ENCODE results near the gene MAGEC1. TPM values are rescaled to one million over a fixed set of nuclear protein-coding genes. Genes with fewer than 3 reads are reported as not detected.

The MAGEC1 gene
- total RNA-seq, 1 experiment from 2014 or later, result not detected

GRCh38 chrX:141952603-141953002 is 48.9 kb downstream of the MAGEC1 start:
- CTCF ChIA-PET, result no interaction called here
- no peak for DNase-seq
- H3K9me3 Mint-ChIP-seq (ENCODE audit: low read depth, unreplicated experiment), result peaks cover 4% of the 10 kb centered on the region

DNA sequence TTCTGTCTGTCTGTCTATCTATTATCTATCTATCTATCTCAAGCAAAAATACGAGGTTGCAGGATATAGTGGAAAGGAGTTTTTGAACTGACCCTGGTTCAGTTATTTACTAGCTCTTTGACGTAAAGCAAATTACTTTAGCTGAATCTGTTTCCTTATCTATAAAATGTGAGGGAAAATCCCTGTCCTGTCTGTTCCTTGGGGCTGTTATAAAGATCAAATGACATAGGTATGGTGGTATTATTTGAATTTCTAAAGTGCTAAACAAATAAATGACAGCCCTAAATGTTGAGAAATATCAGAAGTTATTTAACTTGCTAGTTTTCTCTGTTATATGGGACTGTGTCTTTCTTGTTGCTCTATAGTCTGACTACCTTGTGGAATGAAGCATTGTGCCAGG is 55.0 kb downstream of the MAGEC1 start:
- intact Hi-C loops (cut with micrococcal nuclease; ENCODE audit: unreplicated experiment), result no loop called here
- Mint-ChIP-seq H3K27me3 (ENCODE audit: unreplicated experiment) (no peaks in the 10 kb centered on the region), H3K4me3 (ENCODE audit: low read depth, unreplicated experiment) (no peak overlapping the region), H3K36me3 (ENCODE audit: insufficient read depth, unreplicated experiment) (no peaks in the 10 kb centered on the region), H3K9me3 (ENCODE audit: low read depth, unreplicated experiment) (peaks cover 3% of the 10 kb centered on the region), H3K27ac (ENCODE audit: unreplicated experiment) (no peak overlapping the region), H3K4me1 (ENCODE audit: low read depth, unreplicated experiment) (no peaks in the 10 kb centered on the region)
- CTCF ChIA-PET, result no interaction called here
- TF ChIP-seq, protein P1, sequence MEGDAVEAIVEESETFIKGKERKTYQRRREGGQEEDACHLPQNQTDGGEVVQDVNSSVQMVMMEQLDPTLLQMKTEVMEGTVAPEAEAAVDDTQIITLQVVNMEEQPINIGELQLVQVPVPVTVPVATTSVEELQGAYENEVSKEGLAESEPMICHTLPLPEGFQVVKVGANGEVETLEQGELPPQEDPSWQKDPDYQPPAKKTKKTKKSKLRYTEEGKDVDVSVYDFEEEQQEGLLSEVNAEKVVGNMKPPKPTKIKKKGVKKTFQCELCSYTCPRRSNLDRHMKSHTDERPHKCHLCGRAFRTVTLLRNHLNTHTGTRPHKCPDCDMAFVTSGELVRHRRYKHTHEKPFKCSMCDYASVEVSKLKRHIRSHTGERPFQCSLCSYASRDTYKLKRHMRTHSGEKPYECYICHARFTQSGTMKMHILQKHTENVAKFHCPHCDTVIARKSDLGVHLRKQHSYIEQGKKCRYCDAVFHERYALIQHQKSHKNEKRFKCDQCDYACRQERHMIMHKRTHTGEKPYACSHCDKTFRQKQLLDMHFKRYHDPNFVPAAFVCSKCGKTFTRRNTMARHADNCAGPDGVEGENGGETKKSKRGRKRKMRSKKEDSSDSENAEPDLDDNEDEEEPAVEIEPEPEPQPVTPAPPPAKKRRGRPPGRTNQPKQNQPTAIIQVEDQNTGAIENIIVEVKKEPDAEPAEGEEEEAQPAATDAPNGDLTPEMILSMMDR (IDR thresholded peaks at IDR 0.05; ENCODE audit: unreplicated experiment), result no peak
- BruUV-seq (replicated peaks), result no TSS peak
- DNase-seq, result no peak

More at GRCh38 chrX:141952603-141953002, 48.9 kb downstream of the MAGEC1 start:
- Mint-ChIP-seq H3K36me3 (ENCODE audit: insufficient read depth, unreplicated experiment) (no peaks in the 10 kb centered on the region), H3K27me3 (ENCODE audit: unreplicated experiment) (no peaks in the 10 kb centered on the region), H3K4me3 (ENCODE audit: low read depth, unreplicated experiment) (no peak overlapping the region), H3K27ac (ENCODE audit: unreplicated experiment) (no peak overlapping the region), H3K4me1 (ENCODE audit: low read depth, unreplicated experiment) (no peaks in the 10 kb centered on the region)
- intact Hi-C loops (cut with micrococcal nuclease; ENCODE audit: unreplicated experiment), result no loop called here
- TF ChIP-seq, protein P1 (IDR thresholded peaks at IDR 0.05; ENCODE audit: unreplicated experiment), result no peak
- BruUV-seq (replicated peaks), result no TSS peak

Other genes with a start within 250 kb of the MAGEC1 start
- gene SPANXD, start 205.2 kb upstream of the MAGEC1 start, total RNA-seq (2022), result not detected in 2 replicates
- not detected in 2 replicates for gene MAGEC3, start 65.6 kb upstream of the MAGEC1 start, total RNA-seq (2022)